GM23338 (cell line): ENCODE data around the gene PTTG1IP. TPM values are rescaled to one million over a fixed set of nuclear protein-coding genes. Genes with fewer than 3 reads are reported as not detected.

ENCODE experiments used
- ATAC-seq: fragments of 200-7000 bp; cut with Tn5 transposase; 3 replicates; pipeline ENCODE4 v1.9.1; 2020
- DNase-seq: peaks from one replicate; pipeline ENCODE4 v3.0.0-alpha.2; 2015; ENCODE audit warnings: low spot score
- H2AFZ ChIP-seq: fragments of 200-600 bp; sonication (generic); 2 replicates; pipeline ENCODE4 v1.8.0; 2016; ENCODE audit warnings: antibody characterized with exemption, mild to moderate bottlenecking, moderate library complexity
- H3F3A ChIP-seq: fragments of 200-600 bp; sonication (generic); replicated peaks from 2 replicates; pipeline ENCODE4 v1.8.0; 2017; ENCODE audit warnings: antibody characterized with exemption, mixed run types, low read depth
- H3K27ac ChIP-seq: fragments of 200-600 bp; sonication (generic); 2 replicates; pipeline ENCODE4 v1.6.1; 2016; ENCODE audit warnings: low read depth
- H3K27me3 ChIP-seq: fragments of 200-600 bp; sonication (generic); 2 replicates; pipeline ENCODE4 v1.8.0; 2016; ENCODE audit warnings: mild to moderate bottlenecking, mixed run types, moderate library complexity; ENCODE audit not compliant: insufficient read depth
- H3K36me3 ChIP-seq: fragments of 200-600 bp; sonication (generic); 2 replicates; pipeline ENCODE4 v1.8.0; 2016; ENCODE audit warnings: mild to moderate bottlenecking; ENCODE audit not compliant: insufficient read depth
- H3K4me1 ChIP-seq: fragments of 200-600 bp; sonication (generic); 2 replicates; pipeline ENCODE4 v1.8.0; 2016; ENCODE audit warnings: mild to moderate bottlenecking, moderate library complexity; ENCODE audit not compliant: insufficient read depth
- H3K4me2 ChIP-seq: fragments of 200-600 bp; sonication (generic); 2 replicates; pipeline ENCODE4 v1.7.1; 2017; ENCODE audit warnings: mixed run types
- H3K4me3 ChIP-seq: fragments of 200-600 bp; sonication (generic); 2 replicates; pipeline ENCODE4 v1.6.1; 2016; ENCODE audit warnings: mixed run types
- H3K79me2 ChIP-seq: fragments of 200-600 bp; sonication (generic); replicated peaks from 2 replicates; pipeline ENCODE4 v1.8.0; 2017; ENCODE audit warnings: mild to moderate bottlenecking; ENCODE audit not compliant: insufficient read depth
- H3K9me2 ChIP-seq: fragments of 200-600 bp; sonication (generic); 2 replicates; pipeline ENCODE4 v1.8.0; 2017; ENCODE audit not compliant: insufficient read depth
- H4K20me1 ChIP-seq: fragments of 200-600 bp; sonication (generic); replicated peaks from 2 replicates; pipeline ENCODE4 v1.8.0; 2017; ENCODE audit warnings: mild to moderate bottlenecking; ENCODE audit not compliant: insufficient read depth
- H3K27ac Mint-ChIP-seq: 2 replicates; pipeline ENCODE4 v1.8.0; 2020; ENCODE audit warnings: inconsistent platforms, mild to moderate bottlenecking, moderate library complexity, mixed read lengths
- H3K27me3 Mint-ChIP-seq: 3 replicates; pipeline ENCODE4 v1.8.0; 2022; ENCODE audit warnings: low read depth, mild to moderate bottlenecking, moderate library complexity, mixed read lengths, inconsistent platforms; ENCODE audit not compliant: insufficient read depth, poor library complexity
- H3K36me3 Mint-ChIP-seq: 3 replicates; pipeline ENCODE4 v1.8.0; 2021; ENCODE audit warnings: low read depth, mild to moderate bottlenecking, inconsistent platforms, moderate library complexity, mixed read lengths
- H3K4me1 Mint-ChIP-seq: 3 replicates; pipeline ENCODE4 v1.8.0; 2020; ENCODE audit warnings: mild to moderate bottlenecking, inconsistent platforms, mixed read lengths
- H3K4me3 Mint-ChIP-seq: 3 replicates; pipeline ENCODE4 v1.8.0; 2021; ENCODE audit warnings: moderate library complexity, mild to moderate bottlenecking, inconsistent platforms, mixed read lengths
- H3K9me3 Mint-ChIP-seq: 3 replicates; pipeline ENCODE4 v1.8.0; 2020; ENCODE audit warnings: moderate library complexity, mild to moderate bottlenecking, inconsistent platforms, mixed read lengths
- ETS1 ChIP-seq: IDR thresholded peaks from 2 replicates; pipeline ENCODE4 v1.6.1; 2016; ENCODE audit warnings: antibody characterized with exemption
- EZH2 ChIP-seq: fragments of 200-600 bp; sonication (generic); IDR thresholded peaks from one replicate; pipeline ENCODE4 v1.8.0; 2017; ENCODE audit warnings: antibody characterized with exemption, mild to moderate bottlenecking, low read depth; ENCODE audit not compliant: unreplicated experiment
- EZH2phosphoT487 ChIP-seq: fragments of 200-600 bp; sonication (generic); IDR thresholded peaks from one replicate; pipeline ENCODE4 v1.8.1; 2018; ENCODE audit warnings: antibody characterized with exemption; ENCODE audit not compliant: unreplicated experiment
- JUNB ChIP-seq: IDR thresholded peaks from one replicate; pipeline ENCODE4 v1.6.1; 2016; ENCODE audit warnings: antibody characterized with exemption; ENCODE audit not compliant: unreplicated experiment
- POLR2AphosphoS5 ChIP-seq: IDR thresholded peaks from 2 replicates; pipeline ENCODE4 v1.6.1; 2016; ENCODE audit warnings: antibody characterized with exemption, low read depth
- ZNF114 ChIP-seq: fragments of 250-450 bp; sonication (Bioruptor Pico); IDR thresholded peaks from 2 replicates; pipeline ENCODE4 v1.5.0; 2020; ENCODE audit warnings: mild to moderate bottlenecking, moderate library complexity
- ZNF331 ChIP-seq: fragments of 250-450 bp; sonication (Bioruptor Pico); IDR thresholded peaks from 2 replicates; pipeline ENCODE4 v1.5.0; 2020; ENCODE audit warnings: low read depth, mild to moderate bottlenecking, moderate library complexity
- ZNF462 ChIP-seq: fragments of 250-450 bp; sonication (Bioruptor Pico); IDR thresholded peaks from 2 replicates; pipeline ENCODE4 v1.5.0; 2020; ENCODE audit warnings: mild to moderate bottlenecking, moderate library complexity
- polyA plus RNA-seq: library from polyadenylated mRNA; unstranded; fragments of >200 nt; fragmentation: Nextera tagmentation; extraction: Ambion mirVana; gene quantifications from 2 replicates; pipeline ENCODE4 v1.2.1, GENCODE V29; 2016
- total RNA-seq: library from RNA; depleted of rRNA; stranded (reverse); fragments of >200 nt; shearing (Covaris generic); gene quantifications from 2 replicates; pipeline ENCODE4 v1.2.3, GENCODE V29; 2014

PTTG1IP gene
- total and polyA plus RNA-seq, 2 experiments from 2014 or later, result 99.9 to 172 TPM

DNA sequence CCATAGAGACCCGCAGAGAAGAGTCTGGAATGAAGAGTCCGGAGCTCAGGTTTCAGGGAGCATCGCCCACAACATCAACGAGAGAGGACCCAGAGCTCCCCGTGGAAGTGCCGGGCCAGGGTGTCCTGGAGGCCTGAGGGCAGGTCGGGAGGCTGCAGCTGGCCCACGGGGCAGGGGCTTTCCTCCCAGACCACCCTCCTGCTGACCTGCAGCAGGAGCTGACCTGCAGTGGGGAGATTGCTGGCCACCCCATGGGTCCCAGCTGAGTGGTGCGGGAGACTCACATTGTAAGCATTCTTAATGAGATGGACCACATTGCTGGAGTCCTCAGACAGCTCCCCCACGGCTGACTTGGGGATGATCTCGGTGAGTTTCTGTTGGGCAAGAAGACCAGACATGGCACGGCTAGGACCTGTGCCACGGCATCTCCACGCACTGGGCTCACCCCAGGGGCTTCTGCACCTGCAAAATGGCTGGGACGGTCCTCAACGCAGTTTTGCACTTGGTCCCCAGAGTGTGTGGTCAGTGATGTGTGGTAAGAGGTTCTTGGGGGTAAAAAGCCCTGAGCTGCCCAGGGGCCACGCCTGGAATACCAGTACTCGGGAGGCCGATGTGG is 21.3 kb upstream of the PTTG1IP start:
- Histone ChIP-seq H4K20me1 (no peaks in the 10 kb centered on the region), H3F3A (no peaks in the 10 kb centered on the region), H3K9me2 (no peaks in the 10 kb centered on the region), H3K4me2 (no peak overlapping the region), H3K27me3 (no peaks in the 10 kb centered on the region), H3K79me2 (no peaks in the 10 kb centered on the region), H3K27ac (no peak overlapping the region), H3K36me3 (no peaks in the 10 kb centered on the region), H2AFZ (no peak overlapping the region), H3K4me1 (no peaks in the 10 kb centered on the region), H3K4me3 (no peak overlapping the region)
- TF ChIP-seq JUNB (no peak), ZNF331 (CRISPR knock-in tag) (no peak), ETS1 (no peak), POLR2AphosphoS5 (no peak), EZH2phosphoT487 (no peak), EZH2 (no peak), ZNF114 (CRISPR knock-in tag) (no peak), ZNF462 (CRISPR knock-in tag) (no peak)
- Mint-ChIP-seq H3K36me3 (no peaks in the 10 kb centered on the region), H3K27me3 (peaks cover 10% of the 10 kb centered on the region), H3K4me1 (peaks cover 10% of the 10 kb centered on the region), H3K4me3 (no peak overlapping the region), H3K9me3 (no peaks in the 10 kb centered on the region), H3K27ac (no peak overlapping the region)
- DNase-seq (no peak), ATAC-seq (no peak)
